ENCODE measurements around the gene SORL1-AS1.
A peak's percentile ranks its signal among the peaks of the same experiment; 100 is the strongest.

Gene SORL1-AS1

GRCh38 chr11:121456151-121456550 lies 3.4 kb upstream of the SORL1-AS1 start:
- Histone ChIP-seq H3K4me2 (replicated peaks; ENCODE audit: extremely low read depth, low read length, poor library complexity, severe bottlenecking) (peak overlapping the region; percentile 37), H3K79me2 (ENCODE audit: insufficient read depth, low read length) (peaks cover 99% of the 10 kb centered on the region), H3K4me1 (ENCODE audit: control insufficient read depth in 1 of 2, insufficient read depth in 2 of 2, low read length in 2 of 2) (peaks cover 68 to 91% of the 10 kb centered on the region in 2 donors), H3K36me3 (replicated peaks in 1 of 2; ENCODE audit: control insufficient read depth in 1 of 2, insufficient read depth in 2 of 2, low read length in 2 of 2) (peaks cover 3 to 19% of the 10 kb centered on the region in 2 donors), H4K20me1 (ENCODE audit: insufficient read depth, low read length) (peaks cover 87% of the 10 kb centered on the region), H3K4me3 (replicated peaks in 1 of 3; ENCODE audit: low read depth in 2 of 3, low read length in 3 of 3) (peak overlapping the region in 1 of 3 experiments; percentile 27), H3K9ac (ENCODE audit: insufficient read depth, low read length, poor library complexity, severe bottlenecking) (no peak overlapping the region), H3K27me3 (ENCODE audit: control insufficient read depth in 2 of 2, insufficient read depth in 2 of 2, low read length in 2 of 2) (no peaks in the 10 kb centered on the region), H3K27ac (ENCODE audit: low read depth in 1 of 2, low read length in 2 of 2) (peak overlapping the region in 1 of 2 donors; percentile 99), H3K9me3 (replicated peaks in 1 of 2; ENCODE audit: control insufficient read depth in 1 of 2, insufficient read depth in 1 of 2, low read length in 2 of 2) (no peaks in the 10 kb centered on the region), H2AFZ (ENCODE audit: insufficient read depth, low read depth, low read length, poor library complexity, severe bottlenecking) (no peak overlapping the region)
- H3K9me3 Mint-ChIP-seq: peaks cover 0 to 2% (median 0%) of the 10 kb centered on the region in 7 donors
- H3K4me3 Mint-ChIP-seq: peak overlapping the region in 1 of 2 donors; percentile 70
- H3K36me3 Mint-ChIP-seq: peaks cover 26 to 38% of the 10 kb centered on the region in 2 donors
- peak in 1 of 3 donors; percentile 45 for DNase-seq
- H3K27ac Mint-ChIP-seq: peak overlapping the region; percentile 22 to 92 (median 78)
- H3K27me3 Mint-ChIP-seq (ENCODE audit: low read depth in 3 of 3): no peaks in the 10 kb centered on the region
- no CpG with 5 or more reads among the region's 2 CpGs for WGBS (ENCODE audit: insufficient coverage)
- peaks cover 90% of the 10 kb centered on the region for H3K4me1 Mint-ChIP-seq
- no peak for TF ChIP-seq CTCF (IDR thresholded peaks at IDR 0.05)
- intact Hi-C loops (cut with micrococcal nuclease): no loop called here

GRCh38 chr11:121455115-121455514 lies 2.3 kb upstream of the SORL1-AS1 start:
- peaks cover 92% of the 10 kb centered on the region for H3K4me1 Mint-ChIP-seq
- H3K4me3 Mint-ChIP-seq: peak overlapping the region in 1 of 2 donors; percentile 99
- H3K27ac Mint-ChIP-seq: peak overlapping the region; percentile 9 to 97 (median 82)
- H3K4me2 ChIP-seq (replicated peaks; ENCODE audit: extremely low read depth, low read length, poor library complexity, severe bottlenecking): peak overlapping the region; percentile 86
- no peaks in the 10 kb centered on the region for H3K9me3 ChIP-seq (replicated peaks in 1 of 2; ENCODE audit: control insufficient read depth in 1 of 2, insufficient read depth in 1 of 2, low read length in 2 of 2)
- H4K20me1 ChIP-seq (ENCODE audit: insufficient read depth, low read length): peaks cover 76% of the 10 kb centered on the region
- intact Hi-C loops (cut with micrococcal nuclease): no loop called here
- H3K27me3 ChIP-seq (ENCODE audit: control insufficient read depth in 2 of 2, insufficient read depth in 2 of 2, low read length in 2 of 2): no peaks in the 10 kb centered on the region
- peaks cover 0 to 2% (median 0%) of the 10 kb centered on the region in 7 donors for H3K9me3 Mint-ChIP-seq
- TF ChIP-seq CTCF (IDR thresholded peaks at IDR 0.05): no peak
- peaks cover 92% of the 10 kb centered on the region for H3K79me2 ChIP-seq (ENCODE audit: insufficient read depth, low read length)
- H2AFZ ChIP-seq (ENCODE audit: insufficient read depth, low read depth, low read length, poor library complexity, severe bottlenecking): no peak overlapping the region
- WGBS (ENCODE audit: insufficient coverage): 75% methylated on average over 2 of the region's 3 CpGs
- peak overlapping the region in 1 of 2 donors; percentile 99 for H3K27ac ChIP-seq (ENCODE audit: low read depth in 1 of 2, low read length in 2 of 2)
- H3K27me3 Mint-ChIP-seq (ENCODE audit: low read depth in 3 of 3): no peaks in the 10 kb centered on the region
- peak overlapping the region in 1 of 3 experiments; percentile 88 for H3K4me3 ChIP-seq (replicated peaks in 1 of 3; ENCODE audit: low read depth in 2 of 3, low read length in 3 of 3)
- peaks cover 3 to 19% of the 10 kb centered on the region in 2 donors for H3K36me3 ChIP-seq (replicated peaks in 1 of 2; ENCODE audit: control insufficient read depth in 1 of 2, insufficient read depth in 2 of 2, low read length in 2 of 2)
- H3K9ac ChIP-seq (ENCODE audit: insufficient read depth, low read length, poor library complexity, severe bottlenecking): no peak overlapping the region
- peaks cover 76 to 93% of the 10 kb centered on the region in 2 donors for H3K4me1 ChIP-seq (ENCODE audit: control insufficient read depth in 1 of 2, insufficient read depth in 2 of 2, low read length in 2 of 2)
- H3K36me3 Mint-ChIP-seq: peaks cover 21 to 36% of the 10 kb centered on the region in 2 donors
- DNase-seq: no peak
